Activated CD8-positive, alpha-beta memory T cell treated with anti-CD3 and anti-CD28 coated beads for 4 hours (primary cell): ENCODE measurements around the gene CTSS.
"Not testable (repeated sequence)": the region's sequence is repeated elsewhere in the genome, so short reads cannot be mapped to it uniquely, and the experiment has no call there.

Experiments used
- DNase-seq, 2 donors: peaks; one replicate each; pipeline ENCODE4 v3.0.0-alpha.2; 2020; ENCODE audit warnings: low read depth in 2 of 2

The CTSS gene

GRCh38 chr1:150775276-150775675 lies 9.7 kb upstream of the CTSS start:
- DNase-seq, result no peak

DNA sequence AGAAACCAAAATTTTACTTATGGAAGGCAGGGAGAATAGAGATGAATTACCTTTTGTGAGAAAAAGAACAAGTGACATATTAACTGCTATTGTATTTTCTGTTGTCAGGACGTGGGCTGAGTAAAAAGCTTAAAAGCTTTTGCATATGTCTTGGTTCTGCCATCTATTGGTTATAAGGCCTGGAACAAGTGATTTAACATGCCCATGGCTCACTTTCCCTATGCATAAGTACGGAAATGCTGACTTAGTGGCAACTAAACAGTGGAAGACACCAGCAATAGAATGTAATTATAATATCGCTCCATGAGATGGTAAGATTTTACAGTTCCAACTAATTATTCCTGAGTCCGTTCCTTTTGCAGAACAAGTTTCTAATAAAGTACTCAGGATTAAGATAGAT lies 6.7 kb upstream of the CTSS start:
- DNase-seq, result no peak

DNA sequence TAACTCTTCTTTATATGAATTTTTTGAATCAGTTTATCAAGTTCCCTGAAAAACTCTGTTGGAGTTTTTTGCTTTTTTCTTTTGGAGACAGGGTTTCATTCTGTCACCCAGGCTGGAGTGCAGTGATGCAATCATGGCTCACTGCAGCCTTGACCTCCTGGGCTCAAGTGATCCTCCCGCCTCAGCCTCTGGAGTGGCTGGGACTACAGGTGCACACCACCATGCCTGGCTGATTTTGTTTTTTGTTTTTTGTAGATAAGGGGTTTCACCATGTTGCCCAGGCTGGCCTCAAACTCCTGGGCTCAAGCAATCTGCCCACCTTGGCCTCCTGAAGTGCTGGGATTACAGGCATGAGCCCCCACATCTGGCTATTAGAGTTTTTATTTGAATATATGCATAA lies 2.1 kb upstream of the CTSS start:
- not testable (repeated sequence) for DNase-seq

- not testable (repeated sequence) for DNase-seq
These were observed 361 bp upstream of the CTSS start for GRCh38 chr1:150765977-150766301.

- no peak for DNase-seq
These were observed 919 bp downstream of the CTSS start for GRCh38 chr1:150764617-150765101.

GRCh38 chr1:150763018-150763417 lies 2.6 kb downstream of the CTSS start:
- no peak for DNase-seq

- DNase-seq, result no peak
These were observed 3.0 kb downstream of the CTSS start for GRCh38 chr1:150762552-150762951.

DNA sequence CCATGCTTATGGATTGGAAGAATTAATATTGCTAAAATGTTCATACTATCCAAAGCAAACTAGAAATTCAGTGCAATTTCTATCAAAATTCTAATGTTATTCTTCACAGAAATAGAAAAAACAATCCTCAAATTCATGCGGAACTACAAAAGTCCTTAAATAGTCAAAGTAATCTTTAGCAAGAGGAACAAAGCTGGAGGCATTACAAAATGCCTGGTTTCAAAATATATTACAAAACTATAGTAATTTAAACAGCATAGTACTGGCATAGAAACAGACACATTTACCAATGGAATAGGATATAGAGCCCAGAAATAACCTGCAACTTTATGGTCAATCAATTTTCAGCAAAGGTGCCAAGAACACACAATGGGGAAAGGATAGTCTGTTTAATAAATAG lies 3.8 kb downstream of the CTSS start:
- DNase-seq, result no peak

- DNase-seq, result no peak
These were observed 5.6 kb downstream of the CTSS start for GRCh38 chr1:150760013-150760412.

DNA sequence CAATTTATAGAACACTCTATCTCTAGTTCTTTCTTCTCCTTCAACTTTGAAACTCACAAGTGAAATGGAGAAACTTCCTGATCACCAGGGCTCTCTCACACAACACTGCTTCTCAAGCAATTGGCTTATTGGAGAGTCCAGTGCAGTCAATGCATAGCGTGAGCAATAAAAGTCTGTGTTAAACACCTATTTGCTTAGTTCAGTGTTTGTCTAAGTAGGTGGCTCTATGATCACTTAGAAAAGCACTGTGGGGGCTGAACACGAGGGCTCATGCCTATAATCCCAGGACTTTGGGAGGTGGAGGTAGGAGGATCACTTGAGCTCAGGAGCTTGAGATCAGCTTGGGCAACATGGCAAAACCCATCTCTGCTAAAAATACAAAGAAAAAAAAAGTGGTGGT lies 12.2 kb downstream of the CTSS start:
- no peak for DNase-seq

DNA sequence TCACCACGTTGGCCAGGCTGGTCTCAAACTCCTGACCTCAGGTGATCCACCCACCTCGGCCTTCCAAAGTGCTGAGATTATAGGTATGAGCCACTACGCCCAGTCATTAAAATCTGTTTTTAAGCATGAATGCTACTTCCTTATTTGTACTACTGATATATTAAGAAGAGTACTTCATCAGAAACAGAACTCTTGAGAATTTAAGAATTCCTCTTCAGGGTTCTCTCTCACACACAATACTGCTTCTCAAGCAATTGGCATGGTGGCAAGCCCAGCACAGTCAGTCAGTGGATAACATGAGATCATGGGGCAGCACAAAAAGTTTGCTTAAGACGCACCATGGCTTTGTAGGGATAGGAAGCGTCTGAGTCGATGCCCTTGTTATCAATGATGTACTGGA lies 14.1 kb downstream of the CTSS start:
- DNase-seq, result no peak

DNA sequence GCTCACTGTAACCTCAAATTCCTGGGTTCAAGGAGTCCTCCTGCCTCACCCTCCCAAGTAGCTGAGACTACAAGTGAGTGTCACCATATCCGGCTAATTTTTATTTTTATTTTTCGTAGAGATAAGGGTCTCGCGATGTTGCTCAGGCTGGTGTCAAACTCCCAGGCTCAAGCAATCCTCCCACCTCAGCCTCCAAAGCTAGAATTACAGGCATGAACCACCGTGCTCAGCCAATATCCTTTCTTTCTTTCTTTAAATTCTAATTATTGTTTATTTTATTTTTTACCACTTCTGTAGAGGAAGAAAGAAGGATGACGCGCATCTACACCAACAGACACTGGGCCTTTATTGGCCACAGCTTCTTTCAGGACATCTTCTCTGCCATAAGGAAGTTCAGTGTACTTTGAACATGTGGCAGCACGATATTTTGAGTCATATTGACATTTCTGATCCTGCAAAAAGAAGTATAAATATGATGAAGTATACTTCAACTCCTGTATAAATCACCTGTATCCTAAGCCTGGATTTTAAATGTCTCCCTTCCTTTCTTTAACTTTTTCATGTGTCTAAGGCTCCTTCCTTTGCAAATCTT lies 15.8 kb downstream of the CTSS start:
- no peak for DNase-seq

- no peak for DNase-seq
These were observed 16.5 kb downstream of the CTSS start for GRCh38 chr1:150748878-150749719.

GRCh38 chr1:150730130-150730721 lies 35.4 kb downstream of the CTSS start:
- no peak for DNase-seq

GRCh38 chr1:150724336-150724735 lies 41.2 kb downstream of the CTSS start:
- DNase-seq, result no peak

GRCh38 chr1:150720703-150721102 lies 44.9 kb downstream of the CTSS start, which contains the start of gene HORMAD1:
Gene HORMAD1, minus strand, starts transcription at chr1:150720895. Its CDS starts 1,390 bp downstream, at chr1:150719505.
- no peak for DNase-seq

- DNase-seq, result no peak
These were observed 45.5 kb downstream of the CTSS start for GRCh38 chr1:150720098-150720497.

GRCh38 chr1:150718225-150718891 lies 47.2 kb downstream of the CTSS start:
- no peak for DNase-seq

- DNase-seq, result not testable (repeated sequence)
These were observed 56.5 kb downstream of the CTSS start for GRCh38 chr1:150709031-150709430.

- DNase-seq, result no peak
These were observed 57.0 kb downstream of the CTSS start for GRCh38 chr1:150708595-150708994.

- no peak for DNase-seq
These were observed 59.5 kb downstream of the CTSS start for GRCh38 chr1:150706091-150706490.

GRCh38 chr1:150703427-150703826 lies 62.2 kb downstream of the CTSS start:
- no peak for DNase-seq
